ENCODE measurements around the gene SOCS3. TPM values are rescaled to one million over a fixed set of nuclear protein-coding genes. Genes with fewer than 3 reads are reported as not detected.

Gene SOCS3
- total RNA-seq, 2 donors from 2014 or later: 10.6 to 59.6 TPM

DNA sequence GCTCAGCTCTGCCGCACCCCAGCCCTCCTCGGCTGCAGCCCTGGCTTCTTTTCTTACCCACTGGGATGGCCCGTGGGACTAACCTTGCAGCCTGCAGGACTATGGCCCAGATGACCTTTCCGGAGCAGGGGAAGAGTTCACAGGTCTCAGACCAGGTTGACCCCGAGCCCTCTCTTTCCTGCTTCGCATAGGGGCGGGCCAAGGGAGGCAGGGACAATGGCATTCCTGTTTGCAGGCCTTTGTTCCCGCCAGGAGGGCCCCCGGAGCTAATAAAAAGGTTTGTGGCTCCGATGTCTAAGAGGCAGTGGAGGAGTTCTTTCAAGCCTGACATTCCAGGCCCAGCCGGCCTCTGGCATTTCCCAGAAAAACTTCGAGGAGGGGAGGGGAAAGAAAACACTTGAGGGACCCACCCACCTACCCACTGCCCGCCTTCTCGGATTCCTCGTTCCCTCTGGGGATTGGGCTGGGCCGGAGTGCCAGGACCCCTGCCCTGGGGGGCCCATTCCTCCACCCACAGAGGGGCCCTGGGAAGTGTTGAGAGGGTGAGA, 5.8 kb upstream of the SOCS3 start:
- Histone ChIP-seq H3K27ac (peak overlapping the region; percentile 8 to 18), H3K27me3 (replicated peaks; ENCODE audit: insufficient read depth) (no peaks in the 10 kb centered on the region), H3K9me3 (no peaks in the 10 kb centered on the region), H3K36me3 (no peaks in the 10 kb centered on the region), H3K4me1 (replicated peaks) (peaks cover under 1% of the 10 kb centered on the region), H3K4me3 (no peak overlapping the region)
- no peak for DNase-seq (ENCODE audit: low spot score)
- intact Hi-C loops (cut with DNase I): no loop called here
- WGBS: 30% methylated on average over 16 of the region's 16 CpGs
- TF ChIP-seq POLR2AphosphoS5 (IDR thresholded peaks at IDR 0.05): no peak
- no peak for TF ChIP-seq POLR2A (IDR thresholded peaks at IDR 0.05)
- TF ChIP-seq, protein P1, sequence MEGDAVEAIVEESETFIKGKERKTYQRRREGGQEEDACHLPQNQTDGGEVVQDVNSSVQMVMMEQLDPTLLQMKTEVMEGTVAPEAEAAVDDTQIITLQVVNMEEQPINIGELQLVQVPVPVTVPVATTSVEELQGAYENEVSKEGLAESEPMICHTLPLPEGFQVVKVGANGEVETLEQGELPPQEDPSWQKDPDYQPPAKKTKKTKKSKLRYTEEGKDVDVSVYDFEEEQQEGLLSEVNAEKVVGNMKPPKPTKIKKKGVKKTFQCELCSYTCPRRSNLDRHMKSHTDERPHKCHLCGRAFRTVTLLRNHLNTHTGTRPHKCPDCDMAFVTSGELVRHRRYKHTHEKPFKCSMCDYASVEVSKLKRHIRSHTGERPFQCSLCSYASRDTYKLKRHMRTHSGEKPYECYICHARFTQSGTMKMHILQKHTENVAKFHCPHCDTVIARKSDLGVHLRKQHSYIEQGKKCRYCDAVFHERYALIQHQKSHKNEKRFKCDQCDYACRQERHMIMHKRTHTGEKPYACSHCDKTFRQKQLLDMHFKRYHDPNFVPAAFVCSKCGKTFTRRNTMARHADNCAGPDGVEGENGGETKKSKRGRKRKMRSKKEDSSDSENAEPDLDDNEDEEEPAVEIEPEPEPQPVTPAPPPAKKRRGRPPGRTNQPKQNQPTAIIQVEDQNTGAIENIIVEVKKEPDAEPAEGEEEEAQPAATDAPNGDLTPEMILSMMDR (IDR thresholded peaks at IDR 0.05): no peak

DNA sequence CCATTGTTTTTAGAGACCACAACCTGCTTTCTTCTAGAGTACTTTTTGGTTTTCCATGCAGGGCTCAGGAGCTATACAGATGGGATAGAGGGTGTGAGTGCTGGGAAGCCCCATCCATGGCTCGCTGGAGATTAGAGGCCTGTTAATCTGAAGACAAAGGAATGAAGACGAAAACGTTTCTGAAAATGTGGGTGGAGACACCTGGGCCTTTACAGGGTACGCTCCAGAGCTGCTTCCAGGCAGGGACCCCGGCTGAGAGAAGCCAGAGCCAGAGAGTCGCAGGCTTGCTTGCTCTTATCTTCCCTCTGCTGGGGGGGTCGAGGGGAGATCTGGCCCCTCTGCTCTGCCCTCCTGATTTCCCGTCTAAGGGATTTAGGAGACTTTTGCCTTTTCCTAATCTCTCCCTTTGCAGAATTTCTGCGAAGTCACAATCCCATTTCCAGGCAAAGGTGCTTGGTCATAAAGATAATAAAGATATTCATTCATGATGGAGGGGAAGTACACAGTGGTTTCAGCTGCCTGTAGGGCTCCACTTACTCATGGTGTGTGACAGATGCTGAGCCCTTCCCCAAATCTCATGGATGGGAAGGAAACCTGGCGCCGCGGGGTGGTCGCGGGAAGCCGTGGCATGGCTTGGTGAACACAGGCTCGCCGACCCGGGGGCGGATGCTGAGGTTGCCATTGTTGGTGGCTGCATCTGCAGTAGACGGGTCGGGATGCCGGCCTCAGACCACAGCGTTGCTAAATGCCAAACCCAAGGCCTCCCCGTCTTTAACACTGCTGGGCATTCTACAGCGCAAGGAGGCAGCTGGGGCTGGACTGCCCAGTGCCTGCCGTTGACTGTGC, 4.8 kb upstream of the SOCS3 start:
- DNase-seq (ENCODE audit: low spot score): no peak
- Histone ChIP-seq H3K9me3 (no peaks in the 10 kb centered on the region), H3K4me3 (no peak overlapping the region), H3K27me3 (replicated peaks; ENCODE audit: insufficient read depth) (no peaks in the 10 kb centered on the region), H3K27ac (peak overlapping the region in 1 of 2 donors; percentile 8), H3K36me3 (no peaks in the 10 kb centered on the region), H3K4me1 (replicated peaks) (peaks cover 4% of the 10 kb centered on the region)
- intact Hi-C loops (cut with DNase I): loop anchor here (5.0 kb wide), 2 partner anchors 58 to 77 kb away; no protein-coding TSS in a partner anchor
- 85% methylated on average over 26 of the region's 26 CpGs for WGBS
- TF ChIP-seq, protein P1 (IDR thresholded peaks at IDR 0.05): no peak
- TF ChIP-seq POLR2A (IDR thresholded peaks at IDR 0.05) (no peak), POLR2AphosphoS5 (IDR thresholded peaks at IDR 0.05) (no peak)

DNA sequence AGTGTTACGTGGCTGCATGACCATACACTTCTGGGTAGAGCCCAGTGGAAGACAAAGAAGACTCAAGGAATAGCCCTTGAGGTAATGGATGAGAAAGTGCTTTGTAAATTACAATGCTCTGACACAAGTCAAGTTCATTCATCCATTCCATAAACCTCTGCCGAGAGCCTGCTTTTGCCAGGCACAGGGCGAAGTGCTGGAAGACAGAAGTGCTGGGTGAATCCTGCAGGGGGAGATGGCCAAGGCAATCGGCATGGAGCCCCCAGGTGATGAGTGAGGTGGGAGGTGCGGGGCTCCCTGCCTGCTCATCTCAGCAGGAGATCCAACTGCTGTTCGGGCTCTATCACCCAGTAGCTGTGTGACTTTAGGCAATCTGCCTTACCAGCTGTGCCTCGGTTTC, 2.8 kb upstream of the SOCS3 start:
- Histone ChIP-seq H3K27me3 (replicated peaks; ENCODE audit: insufficient read depth) (no peaks in the 10 kb centered on the region), H3K27ac (no peak overlapping the region), H3K9me3 (no peaks in the 10 kb centered on the region), H3K4me3 (no peak overlapping the region), H3K36me3 (no peaks in the 10 kb centered on the region), H3K4me1 (replicated peaks) (peaks cover 4% of the 10 kb centered on the region)
- no peak for DNase-seq (ENCODE audit: low spot score)
- WGBS: 81% methylated on average over 7 of the region's 7 CpGs
- intact Hi-C loops (cut with DNase I): loop anchor here (5.0 kb wide), 2 partner anchors 60 to 75 kb away; no protein-coding TSS in a partner anchor
- no peak for TF ChIP-seq POLR2A (IDR thresholded peaks at IDR 0.05)
- TF ChIP-seq POLR2AphosphoS5 (IDR thresholded peaks at IDR 0.05): no peak
- TF ChIP-seq, protein P1 (IDR thresholded peaks at IDR 0.05): no peak

DNA sequence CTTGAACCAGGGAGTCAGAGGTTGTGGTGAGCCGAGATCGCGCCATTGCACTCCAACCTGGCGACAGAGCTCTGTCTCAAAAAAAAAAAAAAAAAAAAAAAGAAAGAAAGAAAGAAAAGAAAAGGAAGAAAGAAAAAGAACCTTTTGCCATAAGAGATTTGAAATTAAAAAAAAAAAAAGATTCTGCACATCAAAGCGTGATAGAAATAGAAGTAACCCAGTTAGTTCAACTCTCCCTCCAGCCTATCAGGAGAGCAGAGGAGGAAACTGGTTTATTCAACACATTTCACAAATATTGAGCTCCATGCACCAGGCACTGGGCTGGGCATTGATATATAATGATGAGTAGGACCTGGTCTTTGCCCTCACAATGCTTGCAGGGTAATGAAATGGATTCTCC, 2.4 kb upstream of the SOCS3 start:
- no peaks in the 10 kb centered on the region for H3K27me3 ChIP-seq (replicated peaks; ENCODE audit: insufficient read depth)
- no peaks in the 10 kb centered on the region for H3K9me3 ChIP-seq
- intact Hi-C loops (cut with DNase I): loop anchor here (5.0 kb wide), 2 partner anchors 60 to 75 kb away; no protein-coding TSS in a partner anchor
- no peak for DNase-seq (ENCODE audit: low spot score)
- H3K27ac ChIP-seq: no peak overlapping the region
- H3K36me3 ChIP-seq: no peaks in the 10 kb centered on the region
- TF ChIP-seq POLR2A (IDR thresholded peaks at IDR 0.05) (no peak), POLR2AphosphoS5 (IDR thresholded peaks at IDR 0.05) (no peak)
- TF ChIP-seq, protein P1 (IDR thresholded peaks at IDR 0.05): no peak
- H3K4me1 ChIP-seq (replicated peaks): peaks cover 4% of the 10 kb centered on the region
- 98% methylated on average over 5 of the region's 5 CpGs for whole genome bisulfite sequencing
- no peak overlapping the region for H3K4me3 ChIP-seq

Data from prostate gland (tissue), 2 donors.